Pancreas (tissue), 10 donors: ENCODE data around the gene CAB39L. TPM values are rescaled to one million over a fixed set of nuclear protein-coding genes. Genes with fewer than 3 reads are reported as not detected.
"Not testable (repeated sequence)": the region's sequence is repeated elsewhere in the genome, so short reads cannot be mapped to it uniquely, and the experiment has no call there.

ENCODE experiments used
- ATAC-seq, 4 donors: fragments of 200-7000 bp; cut with Tn5 transposase; one replicate each; pipeline versions ENCODE4 v1.8.0 to v1.9.1; 2020; ENCODE audit warnings: mild to moderate bottlenecking in 4 of 4, moderate library complexity in 4 of 4
- DNase-seq, 6 donors: peaks; one replicate each; pipeline ENCODE4 v3.0.0-alpha.2; 2020
- FAIRE-seq: peaks from 2 replicates; lab custom pipeline; 2012; peaks lifted over from hg19 to GRCh38; lab: Jason Lieb, UNC
- H3K27ac ChIP-seq, 4 donors: fragments of 200-600 bp; sonication (generic); 1 replicate in 3 of 4; 2 replicates in 1 of 4; pipeline versions ENCODE4 v1.5.0 to v1.8.0; 2020
- H3K27me3 ChIP-seq, 4 donors: fragments of 200-600 bp; one replicate each; pipeline ENCODE4 v1.8.0; 2021
- H3K36me3 ChIP-seq, 3 donors: fragments of 200-600 bp; sonication (generic) in 1 of 3; one replicate each; pipeline versions ENCODE4 v1.5.0 to v1.8.0; 2020 to 2021
- H3K4me1 ChIP-seq, 3 donors: fragments of 200-600 bp; one replicate each; pipeline ENCODE4 v1.8.0; 2021
- H3K4me3 ChIP-seq, 4 donors: fragments of 200-600 bp; sonication (generic) in 2 of 4; one replicate each; pipeline versions ENCODE4 v1.5.0 to v1.8.0; 2020 to 2021
- H3K9me3 ChIP-seq, 4 donors: fragments of 200-600 bp; one replicate each; pipeline ENCODE4 v1.8.0; 2021
- whole genome bisulfite sequencing, 2 donors: extraction: QIAGEN DNeasy Blood & Tissue Kit; methylation state at CpG; one replicate each; pipeline ENCODE4 v1.1.7; 2013; 5-methylcytosine and 5-hydroxymethylcytosine counted together
- intact Hi-C, 3 donors: fragments of 100-400 bp; cut with DNase I; formaldehyde crosslinking; loops; one replicate each; pipeline versions ENCODE4 v1.11.1 to v1.14.2; 2022
- polyA plus RNA-seq, 2 donors: library from polyadenylated mRNA; stranded (reverse); fragments of 200-250 nt; gene quantifications; one replicate each; pipeline ENCODE4 v1.2.3, GENCODE V29; 2013
- total RNA-seq, 6 donors: library from RNA; stranded (reverse); fragmentation: NEBNext Ultra II Directional in 4 of 6; extraction: Animal tissue kit (Norgen Biotek cat#: 25700) in 4 of 6; gene quantifications; one replicate each; pipeline versions ENCODE4 v1.2.1 to v1.2.4, GENCODE V29; 2021 to 2023
- TF ChIP-seq, protein P1 (sequence below), 4 donors: fragments of 200-600 bp; sonication (generic) in 3 of 4; IDR thresholded peaks; one replicate each; pipeline versions ENCODE4 v1.5.0 to v1.8.0; 2021; ENCODE audit warnings: antibody characterized with exemption in 4 of 4
- donor health status: healthy with polysubstance abuse.
- donor health status: DM: no; HTN: no; CAD: no; lungs with moderate emphysema.
- donor health status: DM: no; HTN: no; CAD: no.
- donor health status: control.
- donor health status: control.
- donor health status: Bipolar disorder and iron deficiency.
- donor health status: DM: yes; HTN: yes; CAD: no.
- donor health status: DM: no; HTN: no; CAD: no.
- donor health status: DM: no; HTN: no; CAD: no.
- donor health status: DM: yes; HTN: yes; CAD: no.

The CAB39L gene
- total and polyA plus RNA-seq, 8 donors, result 2.7 to 8.4 (median 5.0) TPM

GRCh38 chr13:49298903-49299605, 144.8 kb downstream of the CAB39L start:
- Histone ChIP-seq H3K4me3 (no peak overlapping the region), H3K27ac (peak overlapping the region in 1 of 4 donors; percentile 40), H3K27me3 (no peaks in the 10 kb centered on the region), H3K4me1 (peaks cover 0 to 21% (median 0%) of the 10 kb centered on the region in 3 donors), H3K9me3 (no peaks in the 10 kb centered on the region), H3K36me3 (no peaks in the 10 kb centered on the region)
- TF ChIP-seq, protein P1, sequence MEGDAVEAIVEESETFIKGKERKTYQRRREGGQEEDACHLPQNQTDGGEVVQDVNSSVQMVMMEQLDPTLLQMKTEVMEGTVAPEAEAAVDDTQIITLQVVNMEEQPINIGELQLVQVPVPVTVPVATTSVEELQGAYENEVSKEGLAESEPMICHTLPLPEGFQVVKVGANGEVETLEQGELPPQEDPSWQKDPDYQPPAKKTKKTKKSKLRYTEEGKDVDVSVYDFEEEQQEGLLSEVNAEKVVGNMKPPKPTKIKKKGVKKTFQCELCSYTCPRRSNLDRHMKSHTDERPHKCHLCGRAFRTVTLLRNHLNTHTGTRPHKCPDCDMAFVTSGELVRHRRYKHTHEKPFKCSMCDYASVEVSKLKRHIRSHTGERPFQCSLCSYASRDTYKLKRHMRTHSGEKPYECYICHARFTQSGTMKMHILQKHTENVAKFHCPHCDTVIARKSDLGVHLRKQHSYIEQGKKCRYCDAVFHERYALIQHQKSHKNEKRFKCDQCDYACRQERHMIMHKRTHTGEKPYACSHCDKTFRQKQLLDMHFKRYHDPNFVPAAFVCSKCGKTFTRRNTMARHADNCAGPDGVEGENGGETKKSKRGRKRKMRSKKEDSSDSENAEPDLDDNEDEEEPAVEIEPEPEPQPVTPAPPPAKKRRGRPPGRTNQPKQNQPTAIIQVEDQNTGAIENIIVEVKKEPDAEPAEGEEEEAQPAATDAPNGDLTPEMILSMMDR (IDR thresholded peaks at IDR 0.05), result no peak
- intact Hi-C loops, result no loop called here
- peak in 3 of 4 donors; percentile 39 to 55 (median 48) for ATAC-seq
- DNase-seq, result no peak
- no peak for FAIRE-seq
- WGBS, 2 donors, result 53 to 54% methylated on average over 7 of the region's 7 CpGs

GRCh38 chr13:49298416-49298815, 145.4 kb downstream of the CAB39L start:
- DNase-seq (no peak), FAIRE-seq (no peak), ATAC-seq (no peak)
- Histone ChIP-seq H3K36me3 (no peaks in the 10 kb centered on the region), H3K27me3 (no peaks in the 10 kb centered on the region), H3K27ac (peak overlapping the region in 1 of 4 donors; percentile 40), H3K4me1 (peaks cover 0 to 15% (median 0%) of the 10 kb centered on the region in 3 donors), H3K4me3 (no peak overlapping the region), H3K9me3 (no peaks in the 10 kb centered on the region)
- TF ChIP-seq, protein P1 (IDR thresholded peaks at IDR 0.05), result no peak
- intact Hi-C loops, result no loop called here

DNA sequence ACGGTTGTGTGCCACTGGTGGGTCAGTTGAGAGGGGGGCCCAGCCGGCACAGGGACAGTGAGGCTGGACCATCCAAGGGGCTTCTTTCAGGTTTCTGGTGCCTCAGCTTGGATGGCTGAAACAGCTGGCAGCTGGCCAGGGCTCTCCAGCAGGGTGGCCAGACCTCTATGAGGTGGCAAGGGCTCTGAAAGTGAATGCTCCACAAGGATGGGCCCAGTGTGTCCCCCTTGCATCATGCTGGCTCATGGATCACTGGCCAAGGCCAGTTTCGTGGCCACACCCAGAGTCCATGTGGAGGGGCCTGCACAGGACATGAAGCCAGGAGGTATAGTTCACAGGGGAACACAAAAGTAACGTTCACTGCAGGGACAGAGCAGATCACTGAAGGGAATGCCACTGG, 146.5 kb downstream of the CAB39L start:
- Histone ChIP-seq H3K9me3 (no peaks in the 10 kb centered on the region), H3K36me3 (no peaks in the 10 kb centered on the region), H3K4me1 (peaks cover 0 to 7% (median 0%) of the 10 kb centered on the region in 3 donors), H3K27me3 (no peaks in the 10 kb centered on the region), H3K4me3 (no peak overlapping the region), H3K27ac (no peak overlapping the region)
- DNase-seq (peak in 2 of 6 donors; percentile 62 to 74), ATAC-seq (no peak), FAIRE-seq (no peak)
- intact Hi-C loops, result no loop called here
- TF ChIP-seq, protein P1 (IDR thresholded peaks at IDR 0.05), result no peak
- WGBS, 2 donors, result 84 to 89% methylated on average over 4 of the region's 4 CpGs

DNA sequence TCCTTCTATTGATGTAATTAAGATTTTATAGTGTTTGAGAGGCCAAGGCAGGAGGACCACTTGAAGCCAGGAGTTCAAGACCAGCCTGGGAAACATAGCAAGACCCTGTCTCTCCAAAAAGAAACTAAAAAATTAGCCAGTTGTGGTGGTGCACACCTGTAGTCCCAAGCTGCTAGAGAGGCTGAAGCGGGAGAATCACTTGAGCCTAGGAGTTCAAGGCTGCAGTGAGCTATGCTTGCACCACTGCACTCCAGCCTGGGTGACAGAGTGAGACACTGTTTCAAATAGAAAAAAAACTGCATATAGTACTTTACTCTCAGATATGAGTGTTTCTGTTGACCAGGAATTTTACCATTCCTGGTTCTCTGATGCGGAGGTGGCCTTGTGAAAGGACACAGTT, 147.2 kb downstream of the CAB39L start:
- no peak for DNase-seq
- no peak for ATAC-seq
- WGBS, 2 donors, result 95 to 97% methylated on average over 2 of the region's 2 CpGs
- no peak for FAIRE-seq
- TF ChIP-seq, protein P1 (IDR thresholded peaks at IDR 0.05), result no peak
- no peak overlapping the region for H3K27ac ChIP-seq
- intact Hi-C loops, result no loop called here
- no peak overlapping the region for H3K4me3 ChIP-seq
- H3K27me3 ChIP-seq, result no peaks in the 10 kb centered on the region
- H3K4me1 ChIP-seq, result peaks cover 0 to 3% (median 0%) of the 10 kb centered on the region in 3 donors
- no peaks in the 10 kb centered on the region for H3K9me3 ChIP-seq
- H3K36me3 ChIP-seq, result no peaks in the 10 kb centered on the region

DNA sequence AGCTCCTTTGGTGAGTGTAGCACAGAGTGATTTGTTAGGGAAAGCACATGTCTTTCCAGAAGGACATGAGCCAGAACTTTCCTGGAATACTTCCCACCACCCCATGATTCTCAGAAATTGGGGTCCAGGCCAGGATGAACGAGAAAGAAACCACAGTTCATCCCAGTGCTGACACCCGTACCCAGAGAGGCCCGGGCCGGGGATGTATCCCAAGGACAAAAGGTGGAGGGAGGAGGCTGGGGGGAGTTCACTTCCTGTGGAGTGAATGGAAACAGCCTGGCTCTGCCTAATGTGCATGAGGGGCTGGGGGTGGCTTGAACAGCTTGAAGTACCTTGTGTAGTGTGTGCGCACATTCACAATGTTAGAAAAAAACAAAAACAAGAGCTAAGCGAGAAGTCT, 148.6 kb downstream of the CAB39L start:
- TF ChIP-seq, protein P1 (IDR thresholded peaks at IDR 0.05), result no peak
- Histone ChIP-seq H3K36me3 (no peaks in the 10 kb centered on the region), H3K4me1 (no peaks in the 10 kb centered on the region), H3K27me3 (no peaks in the 10 kb centered on the region), H3K4me3 (no peak overlapping the region), H3K27ac (no peak overlapping the region), H3K9me3 (no peaks in the 10 kb centered on the region)
- FAIRE-seq, result no peak
- no peak for DNase-seq
- no peak for ATAC-seq
- WGBS, 2 donors, result 74 to 75% methylated on average over 6 of the region's 6 CpGs
- intact Hi-C loops, result no loop called here

DNA sequence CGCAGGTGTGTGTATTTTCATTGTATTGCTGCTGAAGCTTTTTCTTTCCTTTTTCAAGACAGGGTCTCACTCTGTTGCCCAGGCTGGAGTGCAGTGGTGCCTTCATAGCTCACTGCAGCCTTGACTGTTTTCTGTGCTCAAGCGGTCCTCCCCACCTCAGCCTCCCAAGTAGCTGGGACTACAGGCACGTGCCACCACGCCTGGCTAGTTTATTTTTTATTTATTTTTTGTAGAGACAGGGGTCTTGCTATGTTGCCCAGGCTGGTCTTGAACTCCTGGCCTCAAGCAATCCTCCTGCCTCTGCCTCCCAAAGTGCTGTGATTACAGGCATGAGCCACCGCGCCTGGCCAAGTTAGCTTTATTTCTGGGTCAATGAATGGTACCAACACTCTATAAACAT, 149.1 kb downstream of the CAB39L start:
- H3K4me1 ChIP-seq, H3K36me3 ChIP-seq, intact Hi-C loops, H3K27ac ChIP-seq, H3K27me3 ChIP-seq, H3K9me3 ChIP-seq, ATAC-seq, H3K4me3 ChIP-seq, FAIRE-seq, DNase-seq: not testable (repeated sequence)
- WGBS, 2 donors, result 96 to 97% methylated on average over 6 of the region's 6 CpGs
